Measurements from ENCODE around the gene ADGRL1.

Gene ADGRL1

GRCh38 chr19:14164724-14165493 lies 41.1 kb downstream of the ADGRL1 start:
- no peaks in the 10 kb centered on the region for H3K9me3 ChIP-seq (ENCODE audit: control insufficient read depth, insufficient read depth, low read length)
- H3K4me1 ChIP-seq (ENCODE audit: control insufficient read depth, low read length) = no peaks in the 10 kb centered on the region
- H3K36me3 ChIP-seq (ENCODE audit: control insufficient read depth, low read length) = no peaks in the 10 kb centered on the region
- no peak overlapping the region for H3K27ac ChIP-seq (ENCODE audit: low read depth, low read length)
- H3K27me3 ChIP-seq (ENCODE audit: control insufficient read depth, low read length) = peaks cover 28% of the 10 kb centered on the region
- H3F3A ChIP-seq (ENCODE audit: control insufficient read depth, insufficient read depth) = no peaks in the 10 kb centered on the region
- H3K4me2 ChIP-seq (ENCODE audit: low read length) = no peak overlapping the region
- H3K4me3 ChIP-seq (ENCODE audit: low read length) = no peak overlapping the region
- no peaks in the 10 kb centered on the region for H3K9me2 ChIP-seq (replicated peaks; ENCODE audit: control insufficient read depth, low read length)
- no peaks in the 10 kb centered on the region for H4K20me1 ChIP-seq (ENCODE audit: control insufficient read depth, insufficient read depth, low read depth, low read length)
- H3K79me2 ChIP-seq (ENCODE audit: control insufficient read depth, low read length) = no peaks in the 10 kb centered on the region
- no peak for TF ChIP-seq CTCF (IDR thresholded peaks at IDR 0.05; ENCODE audit: low read depth, low read length, poor library complexity, severe bottlenecking)
- no peak for TF ChIP-seq EZH2phosphoT487 (IDR thresholded peaks at IDR 0.05; ENCODE audit: borderline replicate concordance, low read length)

GRCh38 chr19:14164082-14164481 lies 41.9 kb downstream of the ADGRL1 start:
- Histone ChIP-seq H3K9me3 (ENCODE audit: control insufficient read depth, insufficient read depth, low read length) (no peaks in the 10 kb centered on the region), H3K36me3 (ENCODE audit: control insufficient read depth, low read length) (no peaks in the 10 kb centered on the region), H3K4me3 (ENCODE audit: low read length) (no peak overlapping the region), H3K9me2 (replicated peaks; ENCODE audit: control insufficient read depth, low read length) (no peaks in the 10 kb centered on the region), H4K20me1 (ENCODE audit: control insufficient read depth, insufficient read depth, low read depth, low read length) (no peaks in the 10 kb centered on the region), H3K4me2 (ENCODE audit: low read length) (no peak overlapping the region), H3F3A (ENCODE audit: control insufficient read depth, insufficient read depth) (no peaks in the 10 kb centered on the region), H3K4me1 (ENCODE audit: control insufficient read depth, low read length) (no peaks in the 10 kb centered on the region), H3K79me2 (ENCODE audit: control insufficient read depth, low read length) (no peaks in the 10 kb centered on the region), H3K27me3 (ENCODE audit: control insufficient read depth, low read length) (peaks cover 28% of the 10 kb centered on the region), H3K27ac (ENCODE audit: low read depth, low read length) (no peak overlapping the region)
- TF ChIP-seq EZH2phosphoT487 (IDR thresholded peaks at IDR 0.05; ENCODE audit: borderline replicate concordance, low read length) = no peak

GRCh38 chr19:14162871-14163297 lies 43.1 kb downstream of the ADGRL1 start:
- Histone ChIP-seq H3K9me3 (ENCODE audit: control insufficient read depth, insufficient read depth, low read length) (no peaks in the 10 kb centered on the region), H3K9me2 (replicated peaks; ENCODE audit: control insufficient read depth, low read length) (no peaks in the 10 kb centered on the region), H4K20me1 (ENCODE audit: control insufficient read depth, insufficient read depth, low read depth, low read length) (no peaks in the 10 kb centered on the region), H3K36me3 (ENCODE audit: control insufficient read depth, low read length) (no peaks in the 10 kb centered on the region), H3K4me1 (ENCODE audit: control insufficient read depth, low read length) (no peaks in the 10 kb centered on the region), H3K4me3 (ENCODE audit: low read length) (no peak overlapping the region), H3K4me2 (ENCODE audit: low read length) (no peak overlapping the region), H3K27ac (ENCODE audit: low read depth, low read length) (no peak overlapping the region), H3F3A (ENCODE audit: control insufficient read depth, insufficient read depth) (no peaks in the 10 kb centered on the region), H3K79me2 (ENCODE audit: control insufficient read depth, low read length) (no peaks in the 10 kb centered on the region), H3K27me3 (ENCODE audit: control insufficient read depth, low read length) (peaks cover 25% of the 10 kb centered on the region)
- TF ChIP-seq EZH2phosphoT487 (IDR thresholded peaks at IDR 0.05; ENCODE audit: borderline replicate concordance, low read length) (no peak), CTCF (IDR thresholded peaks at IDR 0.05; ENCODE audit: low read depth, low read length, poor library complexity, severe bottlenecking) (no peak)

GRCh38 chr19:14161305-14161704 lies 44.7 kb downstream of the ADGRL1 start:
- Histone ChIP-seq H3K9me2 (replicated peaks; ENCODE audit: control insufficient read depth, low read length) (no peaks in the 10 kb centered on the region), H3K79me2 (ENCODE audit: control insufficient read depth, low read length) (no peaks in the 10 kb centered on the region), H3K9me3 (ENCODE audit: control insufficient read depth, insufficient read depth, low read length) (no peaks in the 10 kb centered on the region), H3K4me3 (ENCODE audit: low read length) (no peak overlapping the region), H3K36me3 (ENCODE audit: control insufficient read depth, low read length) (no peaks in the 10 kb centered on the region), H3K27me3 (ENCODE audit: control insufficient read depth, low read length) (peaks cover 13% of the 10 kb centered on the region), H3F3A (ENCODE audit: control insufficient read depth, insufficient read depth) (no peaks in the 10 kb centered on the region), H3K27ac (ENCODE audit: low read depth, low read length) (no peak overlapping the region), H4K20me1 (ENCODE audit: control insufficient read depth, insufficient read depth, low read depth, low read length) (no peaks in the 10 kb centered on the region), H3K4me1 (ENCODE audit: control insufficient read depth, low read length) (no peaks in the 10 kb centered on the region), H3K4me2 (ENCODE audit: low read length) (no peak overlapping the region)
- TF ChIP-seq CTCF (IDR thresholded peaks at IDR 0.05; ENCODE audit: low read depth, low read length, poor library complexity, severe bottlenecking) (no peak), EZH2phosphoT487 (IDR thresholded peaks at IDR 0.05; ENCODE audit: borderline replicate concordance, low read length) (no peak)

Data from DOHH2 (cell line).